OCI-LY7 (cell line): ENCODE data around the gene CDK2AP2. TPM values are rescaled to one million over a fixed set of nuclear protein-coding genes. Genes with fewer than 3 reads are reported as not detected.

Source experiments
- BruUV-seq: library from RNA; stranded (reverse); fragments of 400-500 nt; replicated peaks from 2 replicates; lab custom pipeline; 2021; lab: Mats Ljungman, UMichigan
- CTCF ChIA-PET: fragments of 300-600 bp; sonication (Branson Sonifier 250); formaldehyde crosslinking; loops from one replicate; lab custom pipeline; 2022; ENCODE audit warnings: antibody characterized with exemption; ENCODE audit not compliant: unreplicated experiment; lab: Charles Lee
- POLR2A ChIA-PET: fragments of 300-600 bp; sonication (Branson Sonifier 250); formaldehyde crosslinking; loops from one replicate; lab custom pipeline; 2022; ENCODE audit warnings: antibody characterized with exemption; lab: Charles Lee
- DNase-seq: peaks from one replicate; pipeline ENCODE4 v3.0.0-alpha.2; 2015; ENCODE audit warnings: low spot score
- H2AFZ ChIP-seq: fragments of 200-600 bp; sonication (generic), shearing (Covaris generic); 2 replicates; pipeline ENCODE4 v1.6.1; 2014; ENCODE audit warnings: mild to moderate bottlenecking, antibody characterized with exemption, low read length, moderate library complexity
- H3K27ac ChIP-seq: fragments of 200-600 bp; sonication (generic); 2 replicates; pipeline ENCODE4 v1.5.1; 2014; ENCODE audit warnings: mixed run types, low read depth, mild to moderate bottlenecking, moderate library complexity, low read length, inconsistent platforms; ENCODE audit not compliant: poor library complexity, severe bottlenecking
- H3K36me3 ChIP-seq: fragments of 200-600 bp; sonication (generic); 2 replicates; pipeline ENCODE4 v1.6.1; 2014; ENCODE audit warnings: mild to moderate bottlenecking, antibody characterized with exemption, low read length, moderate library complexity, mixed read lengths; ENCODE audit not compliant: insufficient read depth
- H3K4me1 ChIP-seq: fragments of 200-600 bp; sonication (generic); 2 replicates; pipeline ENCODE4 v1.5.1; 2014; ENCODE audit warnings: mild to moderate bottlenecking, low read length; ENCODE audit not compliant: insufficient read depth, poor library complexity, severe bottlenecking
- H3K4me2 ChIP-seq: fragments of 200-600 bp; sonication (generic); 2 replicates; pipeline ENCODE4 v1.6.1; 2014; ENCODE audit warnings: mild to moderate bottlenecking, low read length
- H3K4me3 ChIP-seq: fragments of 200-600 bp; sonication (generic); 2 replicates; pipeline ENCODE4 v1.5.1; 2014; ENCODE audit warnings: mild to moderate bottlenecking, low read depth, low read length; ENCODE audit not compliant: poor library complexity, severe bottlenecking
- H3K79me2 ChIP-seq: fragments of 200-600 bp; sonication (generic); 2 replicates; pipeline ENCODE4 v1.6.1; 2016; ENCODE audit warnings: low read depth, mild to moderate bottlenecking, low read length, moderate library complexity, mixed read lengths; ENCODE audit not compliant: insufficient read depth
- H3K9me2 ChIP-seq: fragments of 200-600 bp; sonication (generic); 2 replicates; pipeline ENCODE4 v1.6.1; 2016; ENCODE audit warnings: mild to moderate bottlenecking, low read length, mixed read lengths; ENCODE audit not compliant: insufficient read depth
- H3K9me3 ChIP-seq: fragments of 200-600 bp; sonication (generic); 2 replicates; pipeline ENCODE4 v1.6.1; 2014; ENCODE audit warnings: mild to moderate bottlenecking, mixed run types, low read length, mixed read lengths
- H4K20me1 ChIP-seq: fragments of 200-600 bp; sonication (generic); 2 replicates; pipeline ENCODE4 v1.6.1; 2014; ENCODE audit warnings: mild to moderate bottlenecking, antibody characterized with exemption, low read length, moderate library complexity, mixed read lengths; ENCODE audit not compliant: insufficient read depth
- CTCF ChIP-seq: fragments of 200-600 bp; sonication (generic); conservative IDR thresholded peaks from 2 replicates; pipeline ENCODE4 v1.5.1; 2014; ENCODE audit warnings: mild to moderate bottlenecking, antibody characterized with exemption, low read length, moderate library complexity, mixed read lengths
- EZH2phosphoT487 ChIP-seq: fragments of 200-600 bp; sonication (generic); IDR thresholded peaks from 2 replicates; pipeline ENCODE4 v1.6.1; 2018; ENCODE audit warnings: low read depth, borderline replicate concordance, mild to moderate bottlenecking, mixed run types, antibody characterized with exemption, low read length, moderate library complexity, mixed read lengths
- intact Hi-C: fragments of 100-400 bp; cut with micrococcal nuclease; formaldehyde crosslinking; loops from one replicate; pipeline ENCODE4 v1.10.0; 2022; ENCODE audit not compliant: unreplicated experiment
- total RNA-seq, 2 experiments: library from RNA; depleted of rRNA in 1 of 2; stranded (reverse); fragments of >200 nt in 1 of 2; shearing (Covaris generic) in 1 of 2; gene quantifications; 2 replicates each; pipeline ENCODE4 v1.2.3, GENCODE V29; 2014 to 2022

The CDK2AP2 gene
- total RNA-seq, 2 experiments from 2014 or later = 71.5 to 90.2 TPM

- H3K79me2 ChIP-seq = peaks cover 19% of the 10 kb centered on the region
- TF ChIP-seq CTCF (no peak), EZH2phosphoT487 (no peak)
- CTCF ChIA-PET = no interaction called here
- H3K9me2 ChIP-seq = no peaks in the 10 kb centered on the region
- intact Hi-C loops = loop anchor here (5.0 kb wide), 4 partner anchors 83 to 238 kb away; partner anchors contain the start of genes GRK2 and POLD4
- peaks cover 18% of the 10 kb centered on the region; the same call in 1 of the 2 replicates for H3K36me3 ChIP-seq
- H4K20me1 ChIP-seq = 0 out of 2 replicates have a peak, but pooled peaks cover 9% of the 10 kb centered on the region
- DNase-seq = peak; percentile 81
- H3K4me3 ChIP-seq = peak within 1 kb of the TSS; percentile 88
- peak within 1 kb of the TSS; percentile 97 for H3K4me2 ChIP-seq
- H3K27ac ChIP-seq = peak within 1 kb of the TSS; percentile 70
- H3K9me3 ChIP-seq = no peaks in the 10 kb centered on the region
- H3K4me1 ChIP-seq = peaks cover 38% of the 10 kb centered on the region
- POLR2A ChIA-PET = no interaction called here
- H2AFZ ChIP-seq = no peak within 1 kb of the TSS
- no TSS peak for BruUV-seq
Measured at GRCh38 chr11:67504950-67505581, 2.9 kb downstream of the CDK2AP2 start, which contains the start of gene PITPNM1. Gene PITPNM1 (minus strand): TSS chr11:67505363. CDS start chr11:67504180, 1,183 bp downstream.

GRCh38 chr11:67504005-67504949, 3.7 kb downstream of the CDK2AP2 start:
- Histone ChIP-seq H3K4me2 (peak overlapping the region; percentile 97), H3K36me3 (peaks cover 18% of the 10 kb centered on the region; the same call in 1 of the 2 replicates), H3K79me2 (peaks cover 19% of the 10 kb centered on the region), H3K9me3 (no peaks in the 10 kb centered on the region), H4K20me1 (0 out of 2 replicates have a peak, but pooled peaks cover 9% of the 10 kb centered on the region), H3K4me3 (peak overlapping the region; percentile 88), H3K27ac (peak overlapping the region; percentile 70), H3K4me1 (peaks cover 38% of the 10 kb centered on the region), H2AFZ (no peak overlapping the region), H3K9me2 (no peaks in the 10 kb centered on the region)
- ChIA-PET CTCF (no interaction called here), POLR2A (no interaction called here)
- TF ChIP-seq EZH2phosphoT487 (no peak), CTCF (no peak)
- BruUV-seq = no TSS peak
- intact Hi-C loops = no loop called here
- DNase-seq = peak; percentile 35
